Measurements from ENCODE around the gene TRPV3.
"Not testable (repeated sequence)": the region's sequence is repeated elsewhere in the genome, so short reads cannot be mapped to it uniquely, and the experiment has no call there.

TRPV3 gene

GRCh38 chr17:3557768-3558583 lies at the start of gene TRPV3:
Gene TRPV3, minus strand, starts transcription at chr17:3557812. Its CDS starts 2,962 bp downstream, at chr17:3554850.
- DNase-seq (ENCODE audit: low read depth) = peak; percentile 35

GRCh38 chr17:3603870-3604259 lies 46.3 kb upstream of the TRPV3 start:
- DNase-seq (ENCODE audit: low read depth) = no peak

GRCh38 chr17:3603119-3603869 lies 45.7 kb upstream of the TRPV3 start:
- no peak for DNase-seq (ENCODE audit: low read depth)

- DNase-seq (ENCODE audit: low read depth) = no peak
Measured at GRCh38 chr17:3602499-3602898, 44.9 kb upstream of the TRPV3 start.

GRCh38 chr17:3600529-3601205 lies 43.1 kb upstream of the TRPV3 start:
- no peak for DNase-seq (ENCODE audit: low read depth)

- no peak for DNase-seq (ENCODE audit: low read depth)
Measured at GRCh38 chr17:3598078-3598477, 40.5 kb upstream of the TRPV3 start.

GRCh38 chr17:3596804-3597464 lies 39.3 kb upstream of the TRPV3 start:
- no peak for DNase-seq (ENCODE audit: low read depth)

GRCh38 chr17:3594976-3595375 lies 37.4 kb upstream of the TRPV3 start:
- no peak for DNase-seq (ENCODE audit: low read depth)

- DNase-seq (ENCODE audit: low read depth) = no peak
Measured at GRCh38 chr17:3594051-3594800, 36.6 kb upstream of the TRPV3 start.

- no peak for DNase-seq (ENCODE audit: low read depth)
Measured at GRCh38 chr17:3593384-3593783, 35.8 kb upstream of the TRPV3 start.

- DNase-seq (ENCODE audit: low read depth) = no peak
Measured at GRCh38 chr17:3592216-3592860, 34.7 kb upstream of the TRPV3 start.

- DNase-seq (ENCODE audit: low read depth) = no peak
Measured at GRCh38 chr17:3590768-3591167, 33.2 kb upstream of the TRPV3 start.

- no peak for DNase-seq (ENCODE audit: low read depth)
Measured at GRCh38 chr17:3590231-3590630, 32.6 kb upstream of the TRPV3 start.

GRCh38 chr17:3589784-3590183 lies 32.2 kb upstream of the TRPV3 start:
- no peak for DNase-seq (ENCODE audit: low read depth)

- no peak for DNase-seq (ENCODE audit: low read depth)
Measured at GRCh38 chr17:3585826-3586225, 28.2 kb upstream of the TRPV3 start.

- DNase-seq (ENCODE audit: low read depth) = no peak
Measured at GRCh38 chr17:3583456-3583855, 25.8 kb upstream of the TRPV3 start.

- no peak for DNase-seq (ENCODE audit: low read depth)
Measured at GRCh38 chr17:3582915-3583314, 25.3 kb upstream of the TRPV3 start.

- not testable (repeated sequence) for DNase-seq (ENCODE audit: low read depth)
Measured at GRCh38 chr17:3578667-3579066, 21.1 kb upstream of the TRPV3 start.

GRCh38 chr17:3576970-3577369 lies 19.4 kb upstream of the TRPV3 start:
- DNase-seq (ENCODE audit: low read depth) = no peak

GRCh38 chr17:3575511-3575910 lies 17.9 kb upstream of the TRPV3 start:
- no peak for DNase-seq (ENCODE audit: low read depth)

- no peak for DNase-seq (ENCODE audit: low read depth)
Measured at GRCh38 chr17:3574231-3574630, 16.6 kb upstream of the TRPV3 start.

All from stimulated activated CD8-positive, alpha-beta memory T cell treated with anti-CD3 and anti-CD28 coated beads, Interleukin-15, amount 100 ng/mL, for 24 hours (primary cell).